Coronary artery (tissue), 2 donors: ENCODE data around the gene SV2C.
"Not testable (repeated sequence)": the region's sequence is repeated elsewhere in the genome, so short reads cannot be mapped to it uniquely, and the experiment has no call there.

Source experiments
- DNase-seq: peaks from one replicate; pipeline ENCODE4 v3.0.0-alpha.2; 2017; ENCODE audit warnings: low spot score
- H3K27ac ChIP-seq, 2 donors: fragments of 200-600 bp; sonication (generic); one replicate each; pipeline ENCODE4 v1.5.1; 2016 to 2019
- H3K4me3 ChIP-seq: fragments of 200-600 bp; sonication (generic); 2 replicates; pipeline ENCODE4 v1.5.1; 2016; ENCODE audit warnings: mild to moderate bottlenecking, moderate library complexity
- CTCF ChIP-seq: fragments of 200-600 bp; sonication (generic); IDR thresholded peaks from one replicate; pipeline ENCODE4 v1.5.1; 2019; ENCODE audit warnings: antibody characterized with exemption

SV2C gene

GRCh38 chr5:76363352-76364225 is 280.4 kb downstream of the SV2C start:
- Histone ChIP-seq H3K27ac (no peak overlapping the region), H3K4me3 (no peak overlapping the region)
- no peak for DNase-seq
- no peak for TF ChIP-seq CTCF

GRCh38 chr5:76364226-76364589 is 281.0 kb downstream of the SV2C start:
- H3K4me3 ChIP-seq = no peak overlapping the region
- no peak for TF ChIP-seq CTCF
- DNase-seq = no peak
- no peak overlapping the region for H3K27ac ChIP-seq

GRCh38 chr5:76365561-76365960 is 282.4 kb downstream of the SV2C start:
- H3K4me3 ChIP-seq = no peak overlapping the region
- TF ChIP-seq CTCF = no peak
- no peak overlapping the region for H3K27ac ChIP-seq
- DNase-seq = no peak

- Histone ChIP-seq H3K27ac (no peak overlapping the region), H3K4me3 (no peak overlapping the region)
- no peak for TF ChIP-seq CTCF
- no peak for DNase-seq
Measured at GRCh38 chr5:76366596-76366995, 283.4 kb downstream of the SV2C start.

- no peak for TF ChIP-seq CTCF
- no peak for DNase-seq
- no peak overlapping the region for H3K4me3 ChIP-seq
- H3K27ac ChIP-seq = no peak overlapping the region
Measured at GRCh38 chr5:76367623-76368371, 284.6 kb downstream of the SV2C start.

- DNase-seq = no peak
- no peak overlapping the region for H3K4me3 ChIP-seq
- no peak for TF ChIP-seq CTCF
- H3K27ac ChIP-seq = no peak overlapping the region
Measured at GRCh38 chr5:76368941-76369340, 285.8 kb downstream of the SV2C start.

GRCh38 chr5:76369668-76370067 is 286.5 kb downstream of the SV2C start:
- not testable (repeated sequence) for DNase-seq, H3K4me3 ChIP-seq, H3K27ac ChIP-seq
